Kasumi-1 (cell line): ENCODE results near the gene CCDC78.

Experiments
- DNase-seq, 2 experiments: peaks; one replicate each; lab custom pipeline; 2025; lab: John Stamatoyannopoulos, UW

Gene CCDC78

GRCh38 chr16:723695-724094 lies 2.5 kb downstream of the CCDC78 start:
- no peak for DNase-seq

- DNase-seq: no peak
These were observed 3.2 kb downstream of the CCDC78 start for GRCh38 chr16:722835-723633.

DNA sequence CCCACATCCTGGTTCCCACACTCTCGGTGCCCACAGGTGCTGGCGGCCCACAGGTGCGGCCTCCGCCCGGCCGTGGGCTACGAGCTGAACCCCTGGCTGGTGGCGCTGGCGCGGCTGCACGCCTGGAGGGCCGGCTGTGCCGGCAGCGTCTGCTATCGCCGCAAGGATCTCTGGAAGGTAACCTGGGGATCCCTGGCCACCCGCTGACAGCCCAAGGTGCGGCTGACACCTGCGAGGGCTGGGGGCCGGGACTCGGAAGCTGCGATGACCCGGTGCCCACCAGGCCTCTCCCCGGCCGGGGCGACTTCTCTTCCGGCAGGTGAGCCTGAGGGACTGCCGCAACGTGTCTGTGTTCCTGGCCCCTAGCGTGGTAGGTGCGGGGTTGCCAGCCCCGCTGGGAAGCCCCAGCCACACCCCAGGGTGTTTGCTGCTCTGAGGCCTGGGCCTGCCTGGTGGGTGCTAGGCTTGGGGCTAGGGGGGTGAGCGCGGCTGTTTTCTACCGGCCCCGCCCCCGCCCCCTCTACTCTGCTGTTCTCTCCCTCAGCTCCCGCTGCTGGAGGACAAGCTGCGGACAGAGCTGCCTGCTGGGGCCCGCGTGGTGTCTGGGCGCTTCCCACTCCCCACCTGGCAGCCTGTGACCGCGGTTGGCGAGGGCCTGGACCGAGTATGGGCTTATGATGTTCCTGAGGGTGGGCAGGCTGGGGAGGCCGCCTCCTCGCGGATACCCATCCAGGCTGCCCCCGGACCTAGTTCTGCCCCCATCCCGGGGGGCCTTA lies 4.3 kb downstream of the CCDC78 start:
- DNase-seq: no peak

DNA sequence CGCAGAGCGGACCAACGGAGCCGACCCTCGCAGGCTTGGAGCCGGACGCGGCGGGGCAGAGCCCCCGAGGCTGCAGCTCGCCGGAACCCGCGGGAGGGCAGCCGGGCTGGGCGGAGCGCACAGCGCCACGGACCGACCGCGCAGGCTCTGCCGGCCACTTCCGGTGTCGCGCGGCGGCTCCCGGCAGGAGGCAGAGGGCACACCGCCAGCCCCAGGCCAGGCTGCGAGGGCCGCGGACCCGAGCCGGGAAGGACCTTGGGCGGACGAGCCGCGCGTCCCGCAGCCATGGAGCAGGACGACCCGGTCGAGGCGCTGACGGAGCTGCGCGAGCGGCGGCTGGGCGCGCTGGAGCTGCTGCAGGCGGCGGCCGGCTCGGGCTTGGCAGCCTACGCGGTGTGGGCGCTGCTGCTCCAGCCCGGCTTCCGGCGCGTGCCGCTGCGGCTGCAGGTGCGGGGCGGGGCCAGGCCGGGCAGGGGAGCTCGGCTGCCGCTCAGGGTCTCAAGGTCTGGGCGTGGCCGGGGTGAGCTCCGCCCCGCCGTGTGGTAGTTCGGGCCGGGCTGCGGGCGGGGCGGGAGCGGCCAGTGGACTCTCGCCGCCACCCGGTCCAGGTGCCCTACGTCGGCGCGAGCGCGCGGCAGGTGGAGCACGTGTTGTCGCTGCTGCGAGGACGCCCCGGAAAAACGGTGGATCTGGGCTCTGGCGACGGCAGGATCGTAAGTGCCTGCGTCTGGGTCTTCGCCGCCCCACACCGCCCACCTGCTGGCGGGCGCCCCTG lies 5.1 kb downstream of the CCDC78 start, which contains the start of gene ANTKMT:
TSS of gene ANTKMT (plus strand) at position 157 of the 775 bp plus-strand sequence. CDS start at position 286, 129 bp downstream.
- no peak for DNase-seq

DNA sequence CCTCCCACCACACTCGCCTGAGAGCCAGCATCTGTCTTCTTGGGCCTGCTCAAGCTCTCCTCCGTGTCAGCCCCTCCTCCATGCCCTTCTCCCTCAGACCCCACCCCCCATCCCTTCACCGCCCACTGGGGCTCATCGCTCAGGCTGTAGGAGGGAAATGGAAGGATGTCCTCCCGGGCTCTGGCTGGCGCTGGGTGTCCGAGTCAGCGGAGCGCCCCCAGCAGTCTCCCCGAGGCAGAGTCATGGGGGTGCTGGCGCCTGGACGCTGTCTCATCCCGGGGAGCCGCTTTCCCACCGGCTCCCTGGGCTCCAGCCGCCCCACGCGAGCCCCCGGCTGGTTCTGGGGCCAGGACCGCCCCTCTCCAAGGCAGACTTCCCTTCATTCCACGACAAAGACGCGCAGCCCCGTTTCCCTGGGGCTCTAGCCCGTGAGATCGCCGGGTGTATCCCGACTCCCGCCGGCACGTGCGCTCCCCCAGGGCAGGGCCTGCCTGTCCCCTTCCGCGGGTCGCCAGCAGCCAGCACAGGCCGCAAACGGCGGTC lies 5.7 kb downstream of the CCDC78 start:
- DNase-seq: peak; percentile 16 to 20

DNA sequence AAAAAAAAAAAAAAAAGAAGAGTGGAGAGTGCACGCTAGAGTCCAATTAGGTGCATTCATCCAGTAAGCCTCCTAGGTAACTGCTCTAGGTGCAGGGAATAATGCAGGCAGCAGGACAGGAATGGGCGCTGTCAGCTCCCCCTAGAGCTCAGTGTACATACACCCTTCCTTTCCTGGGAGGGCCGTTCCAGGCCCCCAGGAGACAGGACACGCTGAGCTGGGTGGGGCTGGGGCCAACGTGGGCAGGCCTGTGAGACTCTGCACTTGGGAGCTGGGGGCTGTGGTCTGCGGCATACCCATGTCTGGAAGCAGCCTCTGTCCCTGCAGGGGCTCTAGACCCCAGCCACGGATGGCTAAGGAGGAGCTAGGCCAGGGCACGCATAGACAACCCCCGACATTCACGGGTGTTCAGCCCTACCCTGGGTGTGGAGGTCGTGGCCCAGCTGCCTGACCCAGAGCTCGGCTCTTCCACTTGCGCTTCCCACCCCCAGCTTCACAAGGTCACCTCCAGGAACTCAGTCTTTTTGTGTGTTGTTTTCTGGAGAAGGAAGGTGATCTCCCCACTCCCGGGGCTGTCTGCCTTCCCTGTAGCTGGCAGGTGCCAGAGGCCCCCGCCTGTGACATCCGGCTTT lies 6.3 kb downstream of the CCDC78 start:
- peak in 1 of 2 experiments; percentile 11 for DNase-seq

DNA sequence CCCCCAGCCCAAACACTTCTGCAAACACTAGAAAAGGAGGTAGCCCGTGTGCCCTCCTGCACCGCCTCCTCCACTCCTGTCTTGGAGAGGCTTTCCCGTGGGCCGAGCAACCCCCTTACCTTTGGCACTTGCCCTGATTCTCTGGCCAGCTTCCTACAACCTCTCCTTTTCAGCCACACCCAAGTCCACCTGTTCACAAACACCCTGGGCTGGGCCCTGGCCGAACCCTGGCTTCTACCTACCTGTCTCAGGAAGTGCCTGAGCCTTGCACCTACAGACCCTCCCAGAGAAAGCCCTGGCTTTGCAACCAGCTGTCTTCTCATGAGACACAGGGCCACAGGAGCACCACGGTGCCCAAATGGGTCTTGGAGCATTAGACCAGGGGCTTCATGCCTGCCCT lies 7.3 kb downstream of the CCDC78 start:
- DNase-seq: no peak

GRCh38 chr16:718389-718788 lies 7.9 kb downstream of the CCDC78 start:
- no peak for DNase-seq

DNA sequence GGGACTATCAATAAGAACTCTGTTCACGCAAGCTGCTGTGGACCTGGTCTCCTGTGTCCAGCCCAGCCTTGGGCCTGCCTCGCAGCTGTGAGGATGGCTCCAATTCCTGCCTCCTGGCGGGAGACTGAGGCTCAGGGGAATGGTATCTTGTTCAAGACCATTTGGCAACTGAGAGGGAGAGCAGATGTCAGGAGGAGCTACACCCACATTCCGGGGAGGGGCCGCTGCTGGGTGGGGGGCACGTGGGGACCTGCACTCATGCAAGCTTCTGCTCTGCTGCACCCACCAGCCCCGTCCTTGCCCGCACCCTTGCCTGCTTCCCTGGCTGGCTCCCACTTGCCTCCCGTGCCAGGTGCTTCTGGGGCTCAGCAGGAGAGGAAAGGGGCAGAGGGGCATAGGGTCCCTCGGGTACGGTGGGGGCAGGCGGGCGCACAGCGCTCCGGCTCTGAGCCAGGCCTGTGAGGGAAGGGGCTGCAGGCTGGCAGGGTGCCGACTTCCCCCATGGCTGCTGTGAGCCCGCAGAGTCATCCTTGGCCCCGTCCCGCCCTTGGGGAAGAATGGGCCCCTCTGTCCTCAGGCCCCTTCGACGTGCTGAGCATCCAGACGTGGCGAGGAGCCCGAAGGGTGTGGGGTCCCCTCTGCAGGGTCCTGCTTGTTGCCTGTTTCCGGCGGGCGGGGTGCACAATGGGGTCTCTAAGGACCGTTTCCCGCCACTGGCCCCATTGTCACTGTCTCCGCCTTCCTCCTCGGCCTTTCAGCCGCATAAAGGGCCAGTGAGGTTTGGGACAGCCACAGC lies 8.6 kb downstream of the CCDC78 start:
- DNase-seq: no peak

GRCh38 chr16:716768-717325 lies 9.4 kb downstream of the CCDC78 start:
- DNase-seq: no peak

- DNase-seq: no peak
These were observed 10.1 kb downstream of the CCDC78 start for GRCh38 chr16:716200-716568.

DNA sequence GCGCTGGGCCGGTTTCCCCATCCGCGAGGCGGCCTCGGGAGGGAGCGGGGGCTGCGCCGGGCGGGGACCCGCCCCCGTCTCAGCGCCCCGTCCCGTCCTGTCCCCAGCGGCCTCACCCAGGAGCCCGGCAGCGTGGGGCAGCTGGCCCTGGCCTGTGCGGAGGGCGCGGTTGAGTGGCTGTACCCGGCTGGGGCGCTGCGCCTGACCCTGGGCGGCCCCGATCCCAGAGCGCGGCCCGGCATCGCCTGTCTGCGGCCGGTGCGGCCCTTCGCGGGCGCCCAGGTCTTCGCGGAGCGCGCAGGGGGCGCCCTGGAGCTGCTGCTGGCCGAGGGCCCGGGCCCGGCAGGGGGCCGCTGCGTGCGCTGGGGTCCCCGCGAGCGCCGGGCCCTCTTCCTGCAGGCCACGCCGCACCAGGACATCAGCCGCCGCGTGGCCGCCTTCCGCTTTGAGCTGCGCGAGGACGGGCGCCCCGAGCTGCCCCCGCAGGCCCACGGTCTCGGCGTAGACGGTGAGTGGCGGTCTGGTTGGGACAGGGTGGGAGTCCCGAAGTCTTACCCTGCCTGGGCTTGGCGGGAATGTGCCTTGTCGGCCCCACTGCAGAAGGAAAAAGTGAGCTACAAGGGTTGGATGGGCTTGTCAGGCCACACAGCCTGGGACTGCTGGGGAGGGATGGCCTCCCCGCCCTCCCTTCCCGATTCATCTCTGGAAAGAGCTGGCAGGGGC lies 10.6 kb downstream of the CCDC78 start:
- no peak for DNase-seq

DNA sequence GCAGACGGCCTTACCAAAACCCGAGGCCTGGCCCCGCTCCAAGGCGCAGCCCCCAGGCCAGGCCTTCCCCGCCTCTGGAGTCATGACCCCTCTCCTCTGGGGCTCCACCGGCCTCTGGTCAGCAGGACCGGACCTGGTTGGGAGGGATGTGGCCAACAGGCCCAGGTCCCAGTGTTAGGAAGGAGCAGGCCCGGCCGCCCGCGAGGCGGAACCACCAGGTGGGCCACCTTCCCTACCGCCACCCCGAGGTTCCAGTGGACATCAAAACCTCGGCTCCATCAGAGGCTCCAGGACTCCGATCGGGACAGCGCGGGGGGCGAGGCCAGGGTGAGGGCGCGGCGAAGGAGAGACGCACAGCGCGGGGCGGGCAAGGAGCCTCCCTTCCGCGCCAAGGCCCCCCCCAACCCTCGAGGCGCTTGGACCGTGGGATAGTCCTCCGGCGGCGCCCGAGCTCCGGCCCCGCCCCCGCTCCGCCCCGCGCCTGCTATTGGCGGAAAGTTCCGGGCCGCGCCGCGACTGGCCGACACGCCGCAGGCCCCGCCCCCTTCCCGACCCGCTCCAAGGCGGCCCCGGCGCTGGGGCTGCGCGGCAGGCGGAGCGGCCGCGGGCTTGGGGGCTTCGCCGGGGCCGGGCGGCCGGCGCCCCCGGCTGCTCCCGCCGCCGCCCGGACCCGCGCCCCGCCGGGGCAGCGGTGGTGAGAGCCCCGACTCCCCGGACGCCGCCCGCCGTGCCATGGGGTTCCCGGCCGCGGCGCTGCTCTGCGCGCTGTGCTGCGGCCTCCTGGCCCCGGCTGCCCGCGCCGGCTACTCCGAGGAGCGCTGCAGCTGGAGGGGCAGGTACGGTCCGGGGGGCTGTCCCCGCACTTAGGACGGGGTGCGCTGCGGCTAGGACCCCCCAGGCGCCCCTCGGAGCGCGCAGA lies 11.4 kb downstream of the CCDC78 start, which contains the start of gene METRN:
TSS of gene METRN (plus strand) at position 561 of the 919 bp plus-strand sequence. CDS start at position 733, 172 bp downstream.
- peak; percentile 26 to 40 for DNase-seq

- DNase-seq: no peak
These were observed 12.2 kb downstream of the CCDC78 start for GRCh38 chr16:714079-714478.

GRCh38 chr16:712740-713250 lies 13.4 kb downstream of the CCDC78 start:
- DNase-seq: peak in 1 of 2 experiments; percentile 13

GRCh38 chr16:711548-712320 lies 14.5 kb downstream of the CCDC78 start:
- DNase-seq: peak in 1 of 2 experiments; percentile 6

- DNase-seq: no peak
These were observed 15.2 kb downstream of the CCDC78 start for GRCh38 chr16:711084-711483.
